Fibroblast of skin of scalp (primary cell): ENCODE results near the gene LSM10. TPM values are rescaled to one million over a fixed set of nuclear protein-coding genes. Genes with fewer than 3 reads are reported as not detected.

Experiments
- DNase-seq: peaks from one replicate; pipeline ENCODE4 v3.0.0-alpha.2; 2013
- polyA plus RNA-seq, 2 experiments: library from polyadenylated mRNA; unstranded; fragments of 120-200 nt; gene quantifications; one replicate each; pipeline ENCODE4 v1.2.1, GENCODE V29; 2013; ENCODE audit not compliant: insufficient read length in 2 of 2

LSM10 gene
- 35.8 TPM for polyA plus RNA-seq (2013, experiment 1 of 2; ENCODE audit: insufficient read length)
- polyA plus RNA-seq (2013, experiment 2 of 2; ENCODE audit: insufficient read length): 32.5 TPM

- DNase-seq: peak; percentile 93
These were observed at the start of gene LSM10 for GRCh38 chr1:36397378-36398230. Gene LSM10 (minus strand): TSS chr1:36397908. CDS start chr1:36394129, 3,779 bp downstream.

GRCh38 chr1:36447450-36447849 lies 49.7 kb upstream of the LSM10 start:
- DNase-seq: no peak

- no peak for DNase-seq
These were observed 49.0 kb upstream of the LSM10 start for GRCh38 chr1:36446746-36447145.

GRCh38 chr1:36446271-36446670 lies 48.6 kb upstream of the LSM10 start:
- no peak for DNase-seq

GRCh38 chr1:36443297-36443696 lies 45.6 kb upstream of the LSM10 start:
- no peak for DNase-seq

- DNase-seq: no peak
These were observed 44.6 kb upstream of the LSM10 start for GRCh38 chr1:36442337-36442736.

- no peak for DNase-seq
These were observed 42.9 kb upstream of the LSM10 start for GRCh38 chr1:36440646-36441045.

GRCh38 chr1:36440044-36440443 lies 42.3 kb upstream of the LSM10 start:
- no peak for DNase-seq

- DNase-seq: no peak
These were observed 41.0 kb upstream of the LSM10 start for GRCh38 chr1:36438715-36439114.

- no peak for DNase-seq
These were observed 39.1 kb upstream of the LSM10 start for GRCh38 chr1:36436821-36437220.

- no peak for DNase-seq
These were observed 35.4 kb upstream of the LSM10 start for GRCh38 chr1:36433102-36433501.

GRCh38 chr1:36432616-36433015 lies 34.9 kb upstream of the LSM10 start:
- no peak for DNase-seq

- DNase-seq: no peak
These were observed 28.1 kb upstream of the LSM10 start for GRCh38 chr1:36425791-36426190.

- no peak for DNase-seq
These were observed 23.9 kb upstream of the LSM10 start for GRCh38 chr1:36421649-36422048.

- peak; percentile 81 for DNase-seq
These were observed 23.2 kb upstream of the LSM10 start for GRCh38 chr1:36420836-36421317.

- DNase-seq: no peak
These were observed 22.7 kb upstream of the LSM10 start for GRCh38 chr1:36420409-36420808.

GRCh38 chr1:36419569-36419968 lies 21.9 kb upstream of the LSM10 start:
- DNase-seq: no peak

- no peak for DNase-seq
These were observed 21.4 kb upstream of the LSM10 start for GRCh38 chr1:36419140-36419539.

- no peak for DNase-seq
These were observed 20.2 kb upstream of the LSM10 start for GRCh38 chr1:36417931-36418330.

- DNase-seq: no peak
These were observed 18.1 kb upstream of the LSM10 start for GRCh38 chr1:36415661-36416326.

- DNase-seq: no peak
These were observed 16.7 kb upstream of the LSM10 start for GRCh38 chr1:36414384-36414783.

GRCh38 chr1:36411674-36412648 lies 14.3 kb upstream of the LSM10 start:
- DNase-seq: peak; percentile 49
